Heart left ventricle (tissue), 16 donors: ENCODE data around the gene CHTF18. TPM values are rescaled to one million over a fixed set of nuclear protein-coding genes. Genes with fewer than 3 reads are reported as not detected.

Source experiments
- ATAC-seq, 4 donors: fragments of 200-7000 bp; cut with Tn5 transposase; one replicate each; pipeline ENCODE4 v1.9.1; 2020 to 2022; ENCODE audit warnings: moderate library complexity in 4 of 4, mild to moderate bottlenecking in 3 of 4, moderate number of reproducible peaks in 1 of 4
- DNase-seq, 5 donors: peaks; one replicate each; pipeline ENCODE4 v3.0.0-alpha.2; 2020
- H3K27ac ChIP-seq, 12 donors: fragments of 200-600 bp; sonication (generic) in 4 of 12; one replicate each; pipeline versions ENCODE4 v1.5.0 to v1.8.0; 2016 to 2022; ENCODE audit warnings: mild to moderate bottlenecking in 2 of 12
- H3K27me3 ChIP-seq, 9 donors: fragments of 200-600 bp; sonication (generic) in 2 of 9; one replicate each; pipeline versions ENCODE4 v1.5.1 to v1.8.0; 2016 to 2022; ENCODE audit warnings: mild to moderate bottlenecking in 3 of 9
- H3K36me3 ChIP-seq, 9 donors: fragments of 200-600 bp; sonication (generic) in 2 of 9; one replicate each; pipeline versions ENCODE4 v1.5.0 to v1.8.0; 2018 to 2022; ENCODE audit warnings: mild to moderate bottlenecking in 2 of 9
- H3K4me1 ChIP-seq, 12 donors: fragments of 200-600 bp; sonication (generic) in 4 of 12; one replicate each; pipeline versions ENCODE4 v1.5.0 to v1.8.0; 2016 to 2022; ENCODE audit warnings: mild to moderate bottlenecking in 3 of 12
- H3K4me3 ChIP-seq, 12 donors: fragments of 200-600 bp; sonication (generic) in 4 of 12; one replicate each; pipeline versions ENCODE4 v1.5.0 to v1.8.0; 2017 to 2022; ENCODE audit warnings: mild to moderate bottlenecking in 9 of 12, moderate library complexity in 4 of 12
- H3K9me3 ChIP-seq, 12 donors: fragments of 200-600 bp; sonication (generic) in 4 of 12; one replicate each; pipeline versions ENCODE4 v1.5.0 to v1.8.0; 2016 to 2022; ENCODE audit warnings: mild to moderate bottlenecking in 1 of 12
- POLR2A ChIP-seq, 2 donors: fragments of 450-650 bp; IDR thresholded peaks; one replicate each; pipeline ENCODE4 v1.6.1; 2017; ENCODE audit warnings: antibody characterized with exemption in 2 of 2, mild to moderate bottlenecking in 2 of 2, moderate library complexity in 2 of 2
- WGBS, 4 donors: extraction: QIAGEN DNeasy Blood & Tissue Kit in 2 of 4; methylation state at CpG; one replicate each; pipeline versions ENCODE4 v1.1.5 to v1.1.7; 2013 to 2018; 5-methylcytosine and 5-hydroxymethylcytosine counted together
- intact Hi-C, 10 donors: fragments of 100-400 bp; cut with DNase I; formaldehyde crosslinking; loops; one replicate each; pipeline versions ENCODE4 v1.11.1 to v1.14.2; 2022
- polyA plus RNA-seq, 2 donors: library from polyadenylated mRNA; stranded (reverse); fragments of 200-250 nt; gene quantifications; one replicate each; pipeline ENCODE4 v1.2.3, GENCODE V29; 2013
- total RNA-seq, 9 donors: library from RNA; depleted of rRNA in 2 of 9; stranded (reverse); fragments of >200 nt in 2 of 9; fragmentation: NEBNext Ultra II Directional in 3 of 9; extraction: Animal tissue kit (Norgen Biotek cat#: 25700) in 3 of 9; gene quantifications; one replicate each; pipeline versions ENCODE4 v1.1.0 to v1.2.4, GENCODE V29; 2016 to 2023
- TF ChIP-seq, protein P1 (sequence below), 12 donors: fragments of 200-600 bp; sonication (generic) in 4 of 12; IDR thresholded peaks; one replicate each; pipeline versions ENCODE4 v1.5.0 to v1.8.0; 2018 to 2022; ENCODE audit warnings: antibody characterized with exemption in 12 of 12, mild to moderate bottlenecking in 5 of 12
- donor health status: ischemic (EF 13 %, LVEDD 7.1; RV severe dilation, severe dysfunction).
- donor health status: healthy with polysubstance abuse.
- donor health status: DM: no; HTN: yes; CAD: no.
- donor health status: DM: no; HTN: no; CAD: no.
- donor health status: ischemic (EF 25% LVEDD 6.9; RV normal size, moderate dysfunction).
- donor health status: ischemic (EF 25% LVEDD 5.7; RV mildly dilated, moderate dysfunction).
- donor health status: healthy.
- donor health status: DM: yes; HTN: yes; CAD: no.
- donor health status: ischemic (EF 35%, LVEDD 5.7; RV mildly dilated, moderate dysfunction).
- donor health status: nonischemic (EF 11% LVEDD 7.7; RV severe dilation, severe dysfunction).
- donor health status: DM: yes; HTN: yes; CAD: no.
- donor health status: PGD.
- donor health status: ischemic (EF 29% LVEDD 5.4; RV normal size, mild dysfunction).
- donor health status: nonischemic (EF 23%, LVEDD 6.1; RV moderate dilation, normal function).

The CHTF18 gene
- total and polyA plus RNA-seq, 11 donors: 0.83 to 15.0 (median 3.9) TPM

DNA sequence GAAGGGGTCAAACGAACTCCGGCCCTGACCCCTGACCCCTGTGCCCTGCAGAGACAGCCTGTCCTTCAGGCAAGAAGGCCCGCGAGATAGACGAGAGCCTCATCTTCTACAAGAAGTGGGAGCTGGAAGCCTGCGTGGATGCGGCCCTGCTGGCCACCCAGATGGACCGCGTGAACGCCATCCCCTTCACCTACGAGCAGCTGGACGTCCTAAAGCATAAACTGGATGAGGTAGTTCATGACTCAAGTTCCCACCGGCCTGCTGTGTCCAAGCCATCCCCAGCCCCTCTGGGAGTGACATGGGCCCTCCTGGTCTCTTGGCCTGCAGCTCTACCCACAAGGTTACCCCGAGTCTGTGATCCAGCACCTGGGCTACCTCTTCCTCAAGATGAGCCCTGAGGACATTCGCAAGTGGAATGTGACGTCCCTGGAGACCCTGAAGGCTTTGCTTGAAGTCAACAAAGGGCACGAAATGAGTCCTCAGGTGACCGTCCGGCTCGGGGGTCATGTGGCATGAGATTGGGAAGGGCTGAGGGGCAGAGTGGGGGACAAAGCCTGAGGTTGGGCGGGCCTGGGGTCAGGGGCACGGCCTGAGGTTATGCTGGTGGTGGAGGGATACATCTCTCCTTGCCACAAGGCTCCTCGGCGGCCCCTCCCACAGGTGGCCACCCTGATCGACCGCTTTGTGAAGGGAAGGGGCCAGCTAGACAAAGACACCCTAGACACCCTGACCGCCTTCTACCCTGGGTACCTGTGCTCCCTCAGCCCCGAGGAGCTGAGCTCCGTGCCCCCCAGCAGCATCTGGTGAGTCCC lies 22.2 kb upstream of the CHTF18 start:
- no peak for TF ChIP-seq POLR2A (IDR thresholded peaks at IDR 0.05)
- TF ChIP-seq, protein P1, sequence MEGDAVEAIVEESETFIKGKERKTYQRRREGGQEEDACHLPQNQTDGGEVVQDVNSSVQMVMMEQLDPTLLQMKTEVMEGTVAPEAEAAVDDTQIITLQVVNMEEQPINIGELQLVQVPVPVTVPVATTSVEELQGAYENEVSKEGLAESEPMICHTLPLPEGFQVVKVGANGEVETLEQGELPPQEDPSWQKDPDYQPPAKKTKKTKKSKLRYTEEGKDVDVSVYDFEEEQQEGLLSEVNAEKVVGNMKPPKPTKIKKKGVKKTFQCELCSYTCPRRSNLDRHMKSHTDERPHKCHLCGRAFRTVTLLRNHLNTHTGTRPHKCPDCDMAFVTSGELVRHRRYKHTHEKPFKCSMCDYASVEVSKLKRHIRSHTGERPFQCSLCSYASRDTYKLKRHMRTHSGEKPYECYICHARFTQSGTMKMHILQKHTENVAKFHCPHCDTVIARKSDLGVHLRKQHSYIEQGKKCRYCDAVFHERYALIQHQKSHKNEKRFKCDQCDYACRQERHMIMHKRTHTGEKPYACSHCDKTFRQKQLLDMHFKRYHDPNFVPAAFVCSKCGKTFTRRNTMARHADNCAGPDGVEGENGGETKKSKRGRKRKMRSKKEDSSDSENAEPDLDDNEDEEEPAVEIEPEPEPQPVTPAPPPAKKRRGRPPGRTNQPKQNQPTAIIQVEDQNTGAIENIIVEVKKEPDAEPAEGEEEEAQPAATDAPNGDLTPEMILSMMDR (IDR thresholded peaks at IDR 0.05): no peak
- WGBS, 4 donors: 82 to 86% (median 83%) methylated on average over 24 to 29 of the region's 29 CpGs
- H3K27me3 ChIP-seq: peaks cover 0 to 28% (median 0%) of the 10 kb centered on the region in 9 donors
- no peaks in the 10 kb centered on the region for H3K9me3 ChIP-seq
- peak in 1 of 5 donors; percentile 2 for DNase-seq
- H3K36me3 ChIP-seq: no peaks in the 10 kb centered on the region
- intact Hi-C loops: no loop called here
- ATAC-seq: no peak
- H3K27ac ChIP-seq: no peak overlapping the region
- no peaks in the 10 kb centered on the region for H3K4me1 ChIP-seq
- H3K4me3 ChIP-seq: no peak overlapping the region

DNA sequence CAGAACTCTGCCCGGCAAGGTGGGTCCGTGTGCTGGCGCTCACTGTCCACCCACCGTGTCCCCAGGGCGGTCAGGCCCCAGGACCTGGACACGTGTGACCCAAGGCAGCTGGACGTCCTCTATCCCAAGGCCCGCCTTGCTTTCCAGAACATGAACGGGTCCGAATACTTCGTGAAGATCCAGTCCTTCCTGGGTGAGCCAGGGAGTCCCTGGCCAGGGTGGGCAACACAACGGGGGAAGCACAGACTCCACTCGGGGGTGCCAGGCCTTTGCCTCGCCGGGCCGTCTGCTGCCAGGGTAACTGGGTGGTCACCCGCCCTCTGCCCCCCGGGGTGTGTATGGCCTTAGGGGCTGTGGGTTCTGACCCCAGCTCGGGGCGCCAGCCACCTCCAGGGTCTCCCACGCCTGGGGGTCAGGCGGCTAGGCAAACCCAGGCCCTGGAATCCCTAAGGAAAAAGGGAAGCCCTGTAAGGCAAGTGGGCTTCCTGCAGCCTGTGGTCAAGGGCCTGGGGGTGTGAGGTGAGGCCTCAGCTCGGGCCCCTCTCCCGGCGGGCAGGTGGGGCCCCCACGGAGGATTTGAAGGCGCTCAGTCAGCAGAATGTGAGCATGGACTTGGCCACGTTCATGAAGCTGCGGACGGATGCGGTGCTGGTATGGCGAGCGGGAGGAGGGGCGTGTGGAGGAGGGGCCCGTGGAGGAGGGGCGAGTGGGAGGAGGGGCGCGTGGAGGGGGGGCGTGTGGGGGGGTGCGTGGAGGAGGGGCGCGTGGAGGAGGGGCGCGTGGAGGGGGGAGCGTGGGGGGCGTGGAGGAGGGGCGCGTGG lies 21.4 kb upstream of the CHTF18 start:
- Histone ChIP-seq H3K36me3 (no peaks in the 10 kb centered on the region), H3K27ac (no peak overlapping the region), H3K9me3 (no peaks in the 10 kb centered on the region), H3K4me3 (no peak overlapping the region), H3K27me3 (peaks cover 0 to 25% (median 0%) of the 10 kb centered on the region in 9 donors), H3K4me1 (no peaks in the 10 kb centered on the region)
- intact Hi-C loops: no loop called here
- TF ChIP-seq, protein P1 (IDR thresholded peaks at IDR 0.05): no peak
- no peak for TF ChIP-seq POLR2A (IDR thresholded peaks at IDR 0.05)
- WGBS, 4 donors: 66 to 82% (median 67%) methylated on average over 16 to 38 of the region's 48 CpGs
- peak in 1 of 5 donors; percentile 6 for DNase-seq
- ATAC-seq: no peak

DNA sequence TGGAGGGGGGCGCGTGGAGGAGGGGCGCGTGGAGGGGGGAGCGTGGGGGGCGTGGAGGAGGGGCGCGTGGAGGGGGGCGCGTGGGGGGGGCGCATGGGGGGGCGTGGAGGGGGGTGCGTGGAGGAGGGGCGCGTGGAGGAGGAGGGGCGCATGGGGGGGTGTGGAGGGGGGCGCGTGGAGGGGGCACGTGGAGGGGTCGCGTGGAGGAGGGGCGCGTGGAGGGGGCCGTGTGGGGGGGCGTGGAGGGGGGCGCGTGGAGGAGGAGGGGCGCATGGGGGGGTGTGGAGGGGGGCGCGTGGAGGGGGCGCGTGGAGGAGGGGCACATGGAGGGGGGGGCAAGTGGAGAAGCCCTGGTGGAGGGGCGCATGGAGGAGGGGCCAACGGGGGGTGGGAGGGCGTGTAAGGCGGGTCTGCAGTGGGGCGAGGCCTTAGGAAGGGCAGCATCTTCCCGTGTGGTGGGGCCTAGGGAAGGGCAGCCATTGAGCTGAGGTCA lies 20.6 kb upstream of the CHTF18 start:
- peak in 1 of 5 donors; percentile 9 for DNase-seq
- TF ChIP-seq POLR2A (IDR thresholded peaks at IDR 0.05): no peak
- TF ChIP-seq, protein P1 (IDR thresholded peaks at IDR 0.05): no peak
- intact Hi-C loops: no loop called here
- H3K9me3 ChIP-seq: no peaks in the 10 kb centered on the region
- H3K27ac ChIP-seq: no peak overlapping the region
- ATAC-seq: no peak
- peaks cover 0 to 20% (median 0%) of the 10 kb centered on the region in 9 donors for H3K27me3 ChIP-seq
- H3K4me3 ChIP-seq: no peak overlapping the region
- H3K4me1 ChIP-seq: no peaks in the 10 kb centered on the region
- 69 to 82% (median 79%) methylated on average over 19 to 33 of the region's 38 CpGs for WGBS, 4 donors
- no peaks in the 10 kb centered on the region for H3K36me3 ChIP-seq

DNA sequence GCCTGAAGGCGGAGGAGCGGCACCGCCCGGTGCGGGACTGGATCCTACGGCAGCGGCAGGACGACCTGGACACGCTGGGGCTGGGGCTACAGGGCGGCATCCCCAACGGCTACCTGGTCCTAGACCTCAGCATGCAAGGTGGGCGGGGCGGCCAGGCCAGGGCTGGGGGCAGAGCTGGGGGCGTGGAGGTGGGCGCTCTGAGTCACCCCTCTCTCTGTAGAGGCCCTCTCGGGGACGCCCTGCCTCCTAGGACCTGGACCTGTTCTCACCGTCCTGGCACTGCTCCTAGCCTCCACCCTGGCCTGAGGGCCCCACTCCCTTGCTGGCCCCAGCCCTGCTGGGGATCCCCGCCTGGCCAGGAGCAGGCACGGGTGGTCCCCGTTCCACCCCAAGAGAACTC lies 20.0 kb upstream of the CHTF18 start:
- DNase-seq (peak in 2 of 5 donors; percentile 3 to 13), ATAC-seq (no peak)
- peaks cover 0 to 17% (median 0%) of the 10 kb centered on the region in 9 donors for H3K27me3 ChIP-seq
- H3K4me3 ChIP-seq: no peak overlapping the region
- H3K27ac ChIP-seq: no peak overlapping the region
- H3K4me1 ChIP-seq: no peaks in the 10 kb centered on the region
- whole genome bisulfite sequencing, 4 donors: 68 to 88% (median 80%) methylated on average over 11 to 21 of the region's 21 CpGs
- TF ChIP-seq POLR2A (IDR thresholded peaks at IDR 0.05): no peak
- TF ChIP-seq, protein P1 (IDR thresholded peaks at IDR 0.05): no peak
- intact Hi-C loops: no loop called here
- H3K36me3 ChIP-seq: no peaks in the 10 kb centered on the region
- no peaks in the 10 kb centered on the region for H3K9me3 ChIP-seq
